Gastrocnemius medialis (tissue), 4 donors: Measurements from ENCODE around the gene NIPBL. TPM values are rescaled to one million over a fixed set of nuclear protein-coding genes. Genes with fewer than 3 reads are reported as not detected.
"Not testable (repeated sequence)": the region's sequence is repeated elsewhere in the genome, so short reads cannot be mapped to it uniquely, and the experiment has no call there.

Experiments
- ATAC-seq, 2 donors: fragments of 150-250 bp; one replicate each; pipeline ENCODE4 v1.9.1; 2016
- DNase-seq, 2 donors: peaks; one replicate each; pipeline ENCODE4 v3.0.0-alpha.2; 2019
- H3K27ac ChIP-seq, 4 donors: fragments of 200-600 bp; sonication (generic); 1 replicate in 1 of 4; 2 replicates in 3 of 4; pipeline ENCODE4 v1.5.1; 2016 to 2018; ENCODE audit warnings: mild to moderate bottlenecking in 2 of 4, moderate library complexity in 1 of 4
- H3K27me3 ChIP-seq, 3 donors: fragments of 200-600 bp; sonication (generic) in 2 of 3; 1 replicate in 1 of 3; 2 replicates in 2 of 3; pipeline versions ENCODE4 v1.5.1 to v1.6.0; 2016 to 2019; ENCODE audit warnings: mild to moderate bottlenecking in 1 of 3, moderate library complexity in 1 of 3
- H3K36me3 ChIP-seq, 2 donors: fragments of 200-600 bp; sonication (generic) in 1 of 2; one replicate each; pipeline ENCODE4 v1.5.1; 2017 to 2018
- H3K4me1 ChIP-seq, 2 donors: fragments of 200-600 bp; sonication (generic) in 1 of 2; one replicate each; pipeline ENCODE4 v1.5.1; 2016 to 2017; ENCODE audit warnings: mild to moderate bottlenecking in 2 of 2
- H3K4me3 ChIP-seq, 4 donors: fragments of 200-600 bp; sonication (generic) in 3 of 4; 1 replicate in 1 of 4; 2 replicates in 3 of 4; pipeline ENCODE4 v1.5.1; 2016 to 2019; ENCODE audit warnings: mild to moderate bottlenecking in 2 of 4
- H3K9me3 ChIP-seq, 3 donors: fragments of 200-600 bp; sonication (generic) in 2 of 3; 1 replicate in 1 of 3; 2 replicates in 2 of 3; pipeline ENCODE4 v1.5.1; 2016 to 2019
- POLR2A ChIP-seq, 2 donors: fragments of 450-650 bp; IDR thresholded peaks; one replicate each; pipeline ENCODE4 v1.6.1; 2017; ENCODE audit warnings: antibody characterized with exemption in 2 of 2, mild to moderate bottlenecking in 2 of 2, moderate library complexity in 2 of 2
- in situ Hi-C, 4 donors: fragments of 200-750 bp; cut with MboI; loops; one replicate each; pipeline versions ENCODE4 v1.15.0 to v1.8.0; 2017; ENCODE audit warnings: low sequenced_read_pairs in 4 of 4
- intact Hi-C: fragments of 100-400 bp; cut with DNase I; formaldehyde crosslinking; loops from one replicate; pipeline ENCODE4 v1.15.1; 2023; ENCODE audit warnings: low total_unique reads
- total RNA-seq, 4 donors: library from RNA; depleted of rRNA; stranded (reverse); fragments of >200 nt; gene quantifications; one replicate each; pipeline versions ENCODE4 v1.1.0 to v1.2.3, GENCODE V29; 2016
- TF ChIP-seq, protein P1 (sequence below), 5 experiments: fragments of 450-650 bp in 3 of 5; fragments of 200-600 bp in 2 of 5; sonication (generic) in 2 of 5; IDR thresholded peaks in 4 of 5; conservative IDR thresholded peaks in 1 of 5; 1 replicate in 4 of 5; 2 replicates in 1 of 5; pipeline ENCODE4 v1.5.1; 2016 to 2019; ENCODE audit warnings: antibody characterized with exemption in 5 of 5, mild to moderate bottlenecking in 3 of 5, moderate library complexity in 3 of 5

The NIPBL gene
- total RNA-seq, 4 donors from 2014 or later, result 15.0 to 49.6 (median 32.7) TPM

DNA sequence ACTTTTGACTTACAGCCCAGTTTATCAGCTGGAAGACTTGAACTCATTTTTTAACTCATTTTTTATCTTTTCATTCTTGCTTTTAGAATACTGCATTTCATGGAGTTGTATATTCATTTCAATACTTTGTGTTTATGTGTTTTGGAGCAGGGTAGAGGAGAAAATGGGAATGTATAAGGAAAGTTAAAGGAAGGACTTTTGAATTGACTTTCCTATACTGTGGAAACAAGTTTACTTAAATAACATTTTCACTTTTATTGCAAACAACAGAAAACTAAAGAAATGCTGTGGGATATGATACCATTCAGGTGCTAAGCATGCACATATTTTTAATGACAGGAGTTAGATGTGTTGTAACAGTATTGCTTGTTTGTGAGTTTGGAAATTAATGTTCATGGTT, 11.7 kb downstream of the NIPBL start:
- Histone ChIP-seq H3K4me3 (no peak overlapping the region), H3K27ac (peak overlapping the region in 3 of 4 donors; percentile 29 to 46 (median 40)), H3K36me3 (no peaks in the 10 kb centered on the region), H3K4me1 (peaks cover 55 to 58% of the 10 kb centered on the region in 2 donors), H3K9me3 (no peaks in the 10 kb centered on the region), H3K27me3 (no peaks in the 10 kb centered on the region)
- DNase-seq, result no peak
- in situ Hi-C loops, result loop anchor here in 1 of 4 donors (25.0 kb wide), 1 partner anchor 651 kb away; the partner anchor contains the start of gene NADK2
- ATAC-seq, result no peak
- TF ChIP-seq, protein P1, sequence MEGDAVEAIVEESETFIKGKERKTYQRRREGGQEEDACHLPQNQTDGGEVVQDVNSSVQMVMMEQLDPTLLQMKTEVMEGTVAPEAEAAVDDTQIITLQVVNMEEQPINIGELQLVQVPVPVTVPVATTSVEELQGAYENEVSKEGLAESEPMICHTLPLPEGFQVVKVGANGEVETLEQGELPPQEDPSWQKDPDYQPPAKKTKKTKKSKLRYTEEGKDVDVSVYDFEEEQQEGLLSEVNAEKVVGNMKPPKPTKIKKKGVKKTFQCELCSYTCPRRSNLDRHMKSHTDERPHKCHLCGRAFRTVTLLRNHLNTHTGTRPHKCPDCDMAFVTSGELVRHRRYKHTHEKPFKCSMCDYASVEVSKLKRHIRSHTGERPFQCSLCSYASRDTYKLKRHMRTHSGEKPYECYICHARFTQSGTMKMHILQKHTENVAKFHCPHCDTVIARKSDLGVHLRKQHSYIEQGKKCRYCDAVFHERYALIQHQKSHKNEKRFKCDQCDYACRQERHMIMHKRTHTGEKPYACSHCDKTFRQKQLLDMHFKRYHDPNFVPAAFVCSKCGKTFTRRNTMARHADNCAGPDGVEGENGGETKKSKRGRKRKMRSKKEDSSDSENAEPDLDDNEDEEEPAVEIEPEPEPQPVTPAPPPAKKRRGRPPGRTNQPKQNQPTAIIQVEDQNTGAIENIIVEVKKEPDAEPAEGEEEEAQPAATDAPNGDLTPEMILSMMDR (IDR thresholded peaks at IDR 0.05 in 4 of 5, conservative IDR thresholded peaks at IDR 0.05 in 1 of 5), result no peak
- TF ChIP-seq POLR2A (IDR thresholded peaks at IDR 0.05), result no peak
- intact Hi-C loops, result no loop called here

DNA sequence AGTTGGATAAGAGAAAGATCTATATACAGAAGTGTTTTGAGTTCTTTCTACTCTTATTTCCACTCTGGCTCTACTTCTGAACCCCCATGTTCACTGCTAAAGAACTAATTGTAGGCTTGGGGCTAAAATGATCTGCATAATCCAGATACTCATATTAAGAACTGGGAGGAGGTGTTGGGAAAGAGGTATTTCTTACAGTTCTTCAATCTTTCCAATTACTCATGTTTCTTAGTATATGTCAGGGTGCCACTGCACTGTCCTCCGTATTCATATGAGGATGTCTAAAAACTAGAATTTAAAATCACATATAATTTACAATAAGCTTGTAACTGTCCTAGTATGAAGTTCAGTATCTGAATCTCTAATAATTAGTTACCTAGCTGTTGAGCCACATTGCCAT, 12.7 kb downstream of the NIPBL start:
- peaks cover 55 to 62% of the 10 kb centered on the region in 2 donors for H3K4me1 ChIP-seq

GRCh38 chr5:36891266-36891665, 14.7 kb downstream of the NIPBL start:
- H3K9me3 ChIP-seq, result no peaks in the 10 kb centered on the region
- DNase-seq, result no peak
- no peak overlapping the region for H3K4me3 ChIP-seq
- H3K36me3 ChIP-seq, result no peaks in the 10 kb centered on the region
- H3K27me3 ChIP-seq, result no peaks in the 10 kb centered on the region
- peaks cover 50 to 51% of the 10 kb centered on the region in 2 donors for H3K4me1 ChIP-seq
- intact Hi-C loops, result no loop called here
- no peak for TF ChIP-seq POLR2A (IDR thresholded peaks at IDR 0.05)
- in situ Hi-C loops, result loop anchor here in 1 of 4 donors (25.0 kb wide), 1 partner anchor 654 kb away; the partner anchor contains the start of gene NADK2
- ATAC-seq, result no peak
- H3K27ac ChIP-seq, result no peak overlapping the region

More for the DNA sequence above, 12.7 kb downstream of the NIPBL start:
- Histone ChIP-seq H3K27me3 (no peaks in the 10 kb centered on the region), H3K36me3 (no peaks in the 10 kb centered on the region), H3K4me3 (no peak overlapping the region), H3K9me3 (no peaks in the 10 kb centered on the region), H3K27ac (no peak overlapping the region)
- DNase-seq (no peak), ATAC-seq (no peak)
- in situ Hi-C loops, result loop anchor here in 1 of 4 donors (25.0 kb wide), 1 partner anchor 652 kb away; the partner anchor contains the start of gene NADK2
- intact Hi-C loops, result no loop called here
- TF ChIP-seq POLR2A (IDR thresholded peaks at IDR 0.05), result no peak
- TF ChIP-seq, protein P1 (IDR thresholded peaks at IDR 0.05 in 4 of 5, conservative IDR thresholded peaks at IDR 0.05 in 1 of 5), result no peak

DNA sequence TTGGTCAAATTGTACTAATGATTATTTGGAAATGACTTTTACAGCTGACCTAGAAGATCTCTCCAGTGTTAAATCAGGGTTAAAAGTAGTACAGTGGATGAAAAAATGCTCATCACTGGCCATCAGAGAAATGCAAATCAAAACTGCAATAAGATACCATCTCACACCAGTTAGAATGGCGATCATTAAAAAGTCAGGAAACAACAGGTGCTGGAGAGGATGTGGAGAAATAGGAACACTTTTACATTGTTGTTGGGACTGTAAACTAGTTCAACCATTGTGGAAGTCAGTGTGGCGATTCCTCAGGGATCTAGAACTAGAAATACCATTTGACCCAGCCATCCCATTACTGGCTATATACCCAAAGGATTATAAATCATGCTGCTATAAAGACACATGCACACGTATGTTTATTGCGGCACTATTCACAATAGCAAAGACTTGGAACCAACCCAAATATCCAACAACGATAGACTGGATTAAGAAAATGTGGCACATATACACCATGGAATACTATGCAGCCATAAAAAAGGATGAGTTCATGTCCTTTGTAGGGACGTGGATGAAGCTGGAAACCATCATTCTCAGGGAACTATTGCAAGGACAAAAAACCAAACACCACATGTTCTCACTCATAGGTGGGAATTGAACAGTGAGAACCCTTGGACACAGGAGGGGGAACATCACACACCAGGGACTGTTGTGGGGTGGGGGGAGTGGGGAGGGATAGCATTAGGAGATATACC, 15.7 kb downstream of the NIPBL start:
- H3K9me3 ChIP-seq, H3K27ac ChIP-seq, H3K36me3 ChIP-seq, ATAC-seq, H3K27me3 ChIP-seq, DNase-seq, intact Hi-C loops, H3K4me3 ChIP-seq: not testable (repeated sequence)
- H3K4me1 ChIP-seq, result peaks cover 42 to 48% of the 10 kb centered on the region in 2 donors
- in situ Hi-C loops, result loop anchor here in 1 of 4 donors (25.0 kb wide), 1 partner anchor 655 kb away; the partner anchor contains the start of gene NADK2

GRCh38 chr5:36894954-36895353, 18.4 kb downstream of the NIPBL start:
- H3K36me3 ChIP-seq, result no peaks in the 10 kb centered on the region
- no peak for TF ChIP-seq POLR2A (IDR thresholded peaks at IDR 0.05)
- TF ChIP-seq, protein P1 (IDR thresholded peaks at IDR 0.05 in 4 of 5, conservative IDR thresholded peaks at IDR 0.05 in 1 of 5), result no peak
- DNase-seq (no peak), ATAC-seq (no peak)
- no peak overlapping the region for H3K4me3 ChIP-seq
- intact Hi-C loops, result no loop called here
- H3K27me3 ChIP-seq, result no peaks in the 10 kb centered on the region
- H3K4me1 ChIP-seq, result peaks cover 39 to 51% of the 10 kb centered on the region in 2 donors
- in situ Hi-C loops, result loop anchor here in 1 of 4 donors (25.0 kb wide), 1 partner anchor 658 kb away; the partner anchor contains the start of gene NADK2
- H3K27ac ChIP-seq, result no peak overlapping the region
- no peaks in the 10 kb centered on the region for H3K9me3 ChIP-seq
